OCI-LY1 (cell line): ENCODE results near the gene FKBP4.

Experiments
- H2AFZ ChIP-seq: fragments of 200-600 bp; sonication (generic), shearing (Covaris generic); 2 replicates; pipeline ENCODE4 v1.6.0; 2014; ENCODE audit warnings: antibody characterized with exemption, mild to moderate bottlenecking, low read length
- H3F3A ChIP-seq: fragments of 200-600 bp; sonication (generic), shearing (Covaris generic); 2 replicates; pipeline ENCODE4 v1.6.0; 2014; ENCODE audit warnings: mild to moderate bottlenecking, antibody characterized with exemption, low read length, moderate library complexity; ENCODE audit not compliant: insufficient read depth
- H3K27ac ChIP-seq: fragments of 200-600 bp; sonication (generic); 2 replicates; pipeline ENCODE4 v1.5.1; 2014; ENCODE audit warnings: low read length, mixed run types, mild to moderate bottlenecking, low read depth; ENCODE audit not compliant: poor library complexity, severe bottlenecking
- H3K27me3 ChIP-seq: fragments of 200-600 bp; sonication (generic); 2 replicates; pipeline ENCODE4 v1.6.0; 2014; ENCODE audit warnings: antibody characterized with exemption, mild to moderate bottlenecking, low read length, moderate library complexity; ENCODE audit not compliant: insufficient read depth
- H3K36me3 ChIP-seq: fragments of 200-600 bp; sonication (generic); 2 replicates; pipeline ENCODE4 v1.6.1; 2014; ENCODE audit warnings: mild to moderate bottlenecking, antibody characterized with exemption, low read length, moderate library complexity, mixed read lengths; ENCODE audit not compliant: insufficient read depth
- H3K4me1 ChIP-seq: fragments of 200-600 bp; sonication (generic); 2 replicates; pipeline ENCODE4 v1.5.1; 2014; ENCODE audit warnings: mild to moderate bottlenecking, low read length, moderate library complexity; ENCODE audit not compliant: insufficient read depth, severe bottlenecking
- H3K4me2 ChIP-seq: fragments of 200-600 bp; sonication (generic), shearing (Covaris generic); 2 replicates; pipeline ENCODE4 v1.6.1; 2014; ENCODE audit warnings: low read length
- H3K4me3 ChIP-seq: fragments of 200-600 bp; sonication (generic); 2 replicates; pipeline ENCODE4 v1.5.1; 2014; ENCODE audit warnings: low read length, low read depth, mild to moderate bottlenecking, mixed read lengths; ENCODE audit not compliant: poor library complexity, severe bottlenecking
- H3K79me2 ChIP-seq: fragments of 200-600 bp; shearing (Covaris generic); 2 replicates; pipeline ENCODE4 v1.6.1; 2016; ENCODE audit warnings: mixed run types, low read length, mixed read lengths; ENCODE audit not compliant: insufficient read depth
- H3K9ac ChIP-seq: fragments of 200-600 bp; sonication (generic), shearing (Covaris generic); 2 replicates; pipeline ENCODE4 v1.6.1; 2014; ENCODE audit warnings: mild to moderate bottlenecking, low read length, mixed read lengths
- H3K9me2 ChIP-seq: fragments of 200-600 bp; sonication (generic), shearing (Covaris generic); 2 replicates; pipeline ENCODE4 v1.6.1; 2014; ENCODE audit warnings: low read depth, mild to moderate bottlenecking, low read length, mixed read lengths
- H3K9me3 ChIP-seq: fragments of 200-600 bp; shearing (Covaris generic); 2 replicates; pipeline ENCODE4 v1.6.1; 2014; ENCODE audit warnings: low read length, mixed read lengths
- H4K20me1 ChIP-seq: fragments of 200-600 bp; sonication (generic), shearing (Covaris generic); 2 replicates; pipeline ENCODE4 v1.6.0; 2016; ENCODE audit warnings: mild to moderate bottlenecking, low read length; ENCODE audit not compliant: insufficient read depth
- EZH2 ChIP-seq: fragments of 200-600 bp; sonication (generic), shearing (Covaris generic); IDR thresholded peaks from 2 replicates; pipeline ENCODE4 v1.8.0; 2017; ENCODE audit warnings: borderline replicate concordance, mixed run types, mild to moderate bottlenecking, antibody characterized with exemption, low read length, moderate library complexity, mixed read lengths
- TF ChIP-seq, protein P1 (sequence below): fragments of 200-600 bp; sonication (generic), shearing (Covaris generic); IDR thresholded peaks from 2 replicates; pipeline ENCODE4 v1.5.1; 2017; ENCODE audit warnings: mild to moderate bottlenecking, antibody characterized with exemption, low read length, moderate library complexity, mixed read lengths

FKBP4 gene

DNA sequence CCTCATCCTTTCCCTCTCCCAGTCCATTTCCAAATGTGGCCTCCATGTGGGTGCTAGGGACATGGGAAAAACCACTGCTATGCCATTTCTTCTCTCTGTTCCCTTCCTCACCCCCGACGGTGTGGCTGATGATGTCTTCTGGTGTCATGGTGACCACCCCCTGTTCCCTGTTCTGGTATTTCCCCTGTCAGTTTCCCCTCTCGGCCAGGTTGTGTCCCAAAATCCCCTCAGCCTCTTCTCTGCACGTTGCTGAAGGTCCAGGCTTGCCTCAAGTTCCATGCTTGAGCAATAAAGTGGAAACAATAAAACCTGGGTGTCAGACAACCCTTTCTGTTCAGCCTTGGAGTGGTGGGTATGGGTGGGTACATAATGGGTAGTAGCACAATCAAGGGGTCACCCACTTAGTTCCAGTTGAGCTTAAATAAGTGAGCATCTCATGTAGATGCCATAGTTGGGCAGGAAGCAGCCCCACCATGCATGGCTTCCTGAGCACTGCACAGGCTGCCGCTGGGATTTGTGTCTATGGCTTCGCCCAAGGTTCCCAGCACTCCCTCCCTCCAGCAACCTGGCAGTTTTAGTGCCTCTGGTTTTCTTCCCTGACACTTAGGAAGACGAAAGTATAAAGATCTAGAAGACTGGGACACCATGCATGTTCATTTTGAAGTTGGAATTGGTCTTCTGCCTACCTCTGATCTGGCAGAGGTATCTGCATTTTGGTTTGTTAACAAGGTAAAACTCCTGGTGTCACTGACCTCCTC lies 9.0 kb downstream of the FKBP4 start:
- Histone ChIP-seq H3K4me2 (no peak overlapping the region), H3K79me2 (no peaks in the 10 kb centered on the region), H3K4me1 (no peaks in the 10 kb centered on the region), H3K27me3 (no peaks in the 10 kb centered on the region), H3K4me3 (no peak overlapping the region), H3K36me3 (peaks cover 78% of the 10 kb centered on the region), H3K9me2 (no peaks in the 10 kb centered on the region), H3K27ac (no peak overlapping the region), H2AFZ (no peak overlapping the region), H3K9me3 (no peaks in the 10 kb centered on the region), H3K9ac (no peak overlapping the region), H3F3A (no peaks in the 10 kb centered on the region), H4K20me1 (no peaks in the 10 kb centered on the region)
- TF ChIP-seq EZH2: no peak
- TF ChIP-seq, protein P1, sequence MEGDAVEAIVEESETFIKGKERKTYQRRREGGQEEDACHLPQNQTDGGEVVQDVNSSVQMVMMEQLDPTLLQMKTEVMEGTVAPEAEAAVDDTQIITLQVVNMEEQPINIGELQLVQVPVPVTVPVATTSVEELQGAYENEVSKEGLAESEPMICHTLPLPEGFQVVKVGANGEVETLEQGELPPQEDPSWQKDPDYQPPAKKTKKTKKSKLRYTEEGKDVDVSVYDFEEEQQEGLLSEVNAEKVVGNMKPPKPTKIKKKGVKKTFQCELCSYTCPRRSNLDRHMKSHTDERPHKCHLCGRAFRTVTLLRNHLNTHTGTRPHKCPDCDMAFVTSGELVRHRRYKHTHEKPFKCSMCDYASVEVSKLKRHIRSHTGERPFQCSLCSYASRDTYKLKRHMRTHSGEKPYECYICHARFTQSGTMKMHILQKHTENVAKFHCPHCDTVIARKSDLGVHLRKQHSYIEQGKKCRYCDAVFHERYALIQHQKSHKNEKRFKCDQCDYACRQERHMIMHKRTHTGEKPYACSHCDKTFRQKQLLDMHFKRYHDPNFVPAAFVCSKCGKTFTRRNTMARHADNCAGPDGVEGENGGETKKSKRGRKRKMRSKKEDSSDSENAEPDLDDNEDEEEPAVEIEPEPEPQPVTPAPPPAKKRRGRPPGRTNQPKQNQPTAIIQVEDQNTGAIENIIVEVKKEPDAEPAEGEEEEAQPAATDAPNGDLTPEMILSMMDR: no peak

DNA sequence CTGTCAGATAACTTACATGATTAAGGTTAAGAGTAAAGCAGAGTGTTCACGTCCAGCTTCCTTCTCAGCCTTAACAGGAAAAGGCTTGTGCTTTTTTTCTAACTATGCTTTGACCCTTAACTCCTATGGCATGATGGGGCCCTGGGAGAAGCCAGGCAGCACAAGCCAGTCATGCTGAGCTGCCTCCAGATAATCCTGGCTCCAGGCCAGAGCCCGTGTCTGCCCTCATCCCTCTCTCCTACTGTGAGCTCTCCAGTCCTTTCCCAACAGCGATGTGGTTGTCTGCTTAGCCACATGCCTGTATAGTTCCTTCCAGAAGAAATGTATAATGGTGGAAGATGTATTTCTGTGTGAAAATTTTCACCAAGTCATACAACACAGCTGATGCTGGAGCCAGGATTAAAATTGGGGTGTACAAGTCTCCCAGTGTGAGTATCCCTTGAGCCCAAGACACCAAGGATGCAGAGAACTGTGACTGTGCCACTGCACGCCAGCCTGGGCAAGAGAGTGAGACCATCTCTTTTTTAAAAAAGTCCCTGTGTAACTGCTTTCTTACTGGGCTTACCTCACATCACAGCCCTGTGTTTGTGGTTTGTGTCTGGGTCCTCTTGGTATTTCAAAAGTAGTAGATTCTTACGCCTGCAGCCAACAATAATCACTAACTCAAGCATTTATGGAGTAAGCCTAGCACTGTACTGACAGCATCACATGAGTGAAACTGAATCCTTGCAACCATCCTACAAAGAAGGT lies 9.8 kb downstream of the FKBP4 start:
- Histone ChIP-seq H3K4me1 (no peaks in the 10 kb centered on the region), H3K79me2 (no peaks in the 10 kb centered on the region), H3K27ac (no peak overlapping the region), H3K9me3 (no peaks in the 10 kb centered on the region), H3K9ac (no peak overlapping the region), H3K36me3 (peaks cover 70% of the 10 kb centered on the region), H3K4me3 (no peak overlapping the region), H2AFZ (no peak overlapping the region), H3K4me2 (no peak overlapping the region), H3K9me2 (no peaks in the 10 kb centered on the region), H3F3A (no peaks in the 10 kb centered on the region), H3K27me3 (no peaks in the 10 kb centered on the region), H4K20me1 (no peaks in the 10 kb centered on the region)
- TF ChIP-seq, protein P1: no peak
- TF ChIP-seq EZH2: no peak

DNA sequence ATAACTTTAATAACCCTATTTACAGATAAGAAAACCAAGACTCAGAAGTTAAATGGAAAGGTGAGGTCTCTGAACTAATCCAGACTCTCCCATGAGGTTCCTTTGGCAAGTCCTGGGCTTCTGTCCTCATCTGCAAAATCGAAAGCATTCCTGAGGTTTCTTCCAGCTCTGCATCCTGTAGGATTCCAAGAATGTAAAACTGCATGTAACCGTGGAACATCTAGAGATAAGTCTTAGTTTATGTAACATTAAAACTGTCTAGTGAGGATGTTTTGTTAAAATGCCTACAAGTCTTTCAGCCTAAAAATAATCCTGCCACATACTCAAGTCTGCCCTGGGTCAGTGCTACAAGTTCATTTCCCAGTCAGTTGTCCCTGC lies 10.4 kb downstream of the FKBP4 start:
- H3K27ac ChIP-seq: no peak overlapping the region
- TF ChIP-seq EZH2: no peak
- no peaks in the 10 kb centered on the region for H3K79me2 ChIP-seq
- H3K27me3 ChIP-seq: no peaks in the 10 kb centered on the region
- no peaks in the 10 kb centered on the region for H3K4me1 ChIP-seq
- no peak overlapping the region for H3K4me3 ChIP-seq
- no peak overlapping the region for H2AFZ ChIP-seq
- H3K9me3 ChIP-seq: no peaks in the 10 kb centered on the region
- no peaks in the 10 kb centered on the region for H3K9me2 ChIP-seq
- peaks cover 65% of the 10 kb centered on the region for H3K36me3 ChIP-seq
- H3F3A ChIP-seq: no peaks in the 10 kb centered on the region
- no peaks in the 10 kb centered on the region for H4K20me1 ChIP-seq
- H3K4me2 ChIP-seq: no peak overlapping the region
- H3K9ac ChIP-seq: no peak overlapping the region
